K562 (cell line): ENCODE results near the gene B4GALNT3. TPM values are rescaled to one million over a fixed set of nuclear protein-coding genes. Genes with fewer than 3 reads are reported as not detected.

Experiments
- ATAC-seq: fragments of 200-7000 bp; cut with Tn5 transposase; 3 replicates; pipeline ENCODE4 v1.9.1; 2020; ENCODE audit warnings: moderate library complexity
- BruUV-seq: library from RNA; stranded (reverse); fragments of 400-500 nt; replicated peaks from 2 replicates; lab custom pipeline; 2021; lab: Mats Ljungman, UMichigan
- CTCF ChIA-PET: fragments of 300-600 bp; formaldehyde crosslinking; extraction: SDS; loops from one replicate; lab custom pipeline; 2021; ENCODE audit warnings: low intra/inter-chr PET ratio; lab: Yijun Ruan, JAX
- POLR2A ChIA-PET: fragments of 300-600, 350-650 bp; sonication (Branson Sonifier 250); formaldehyde crosslinking; extraction: SDS; loops from one replicate; lab custom pipeline; 2021; ENCODE audit warnings: antibody characterized with exemption, inconsistent platforms; lab: Yijun Ruan, JAX
- DNase-seq, 4 experiments: peaks; one replicate each; pipeline versions ENCODE4 v3.0.0 to v3.0.0-alpha.2; 2011 to 2018; ENCODE audit warnings: low spot score in 3 of 4, mixed read lengths in 3 of 4; ENCODE audit errors: extremely low read depth in 1 of 4
- FAIRE-seq: peaks from 2 replicates; lab custom pipeline; 2011; peaks lifted over from hg19 to GRCh38; lab: Jason Lieb, UNC
- H2AFZ ChIP-seq: 2 replicates; pipeline ENCODE4 v1.6.0; 2011; ENCODE audit warnings: low read depth, low read length, control low read depth, inconsistent platforms
- H3K27ac ChIP-seq: fragments of 200-600 bp; 3 replicates; pipeline ENCODE4 v1.8.0; 2011; ENCODE audit warnings: low read depth, mild to moderate bottlenecking, control low read depth, inconsistent platforms, low read length, moderate library complexity, mixed read lengths; ENCODE audit errors: extremely low read depth
- H3K27me3 ChIP-seq, 2 experiments: fragments of 300-600 bp in 1 of 2; 2 replicates in 1 of 2; 3 replicates in 1 of 2; pipeline versions ENCODE4 v1.6.0 to v1.8.0; 2011; ENCODE audit warnings: inconsistent platforms in 2 of 2, low read length in 2 of 2, mild to moderate bottlenecking in 1 of 2, mixed read lengths in 1 of 2, moderate library complexity in 1 of 2; ENCODE audit not compliant: control insufficient read depth in 2 of 2, insufficient read depth in 2 of 2
- H3K36me3 ChIP-seq: fragments of 300-600 bp; 3 replicates; pipeline ENCODE4 v1.8.0; 2011; ENCODE audit warnings: mild to moderate bottlenecking, low read length, inconsistent platforms; ENCODE audit not compliant: control insufficient read depth, insufficient read depth
- H3K4me1 ChIP-seq, 2 experiments: fragments of 200-600 bp in 1 of 2; replicated peaks in 1 of 2; 2 replicates in 1 of 2; 3 replicates in 1 of 2; pipeline versions ENCODE4 v1.5.1 to v1.8.0; 2011; ENCODE audit warnings: inconsistent platforms in 2 of 2, low read length in 2 of 2, mild to moderate bottlenecking in 1 of 2, mixed read lengths in 1 of 2, moderate library complexity in 1 of 2; ENCODE audit not compliant: control insufficient read depth in 2 of 2, insufficient read depth in 2 of 2
- H3K4me2 ChIP-seq: 2 replicates; pipeline ENCODE4 v1.6.1; 2011; ENCODE audit warnings: low read length, control low read depth, inconsistent platforms, mixed read lengths; ENCODE audit not compliant: insufficient read depth
- H3K4me3 ChIP-seq: fragments of 200-600 bp; sonication (generic), shearing (Covaris generic); 2 replicates; pipeline ENCODE4 v1.5.1; 2016; ENCODE audit warnings: control low read depth, inconsistent platforms
- H3K79me2 ChIP-seq: fragments of 200-600 bp; 3 replicates; pipeline ENCODE4 v1.8.0; 2011; ENCODE audit warnings: low read length, inconsistent platforms; ENCODE audit not compliant: control insufficient read depth, insufficient read depth
- H3K9ac ChIP-seq, 2 experiments: 2 replicates each; pipeline versions ENCODE4 v1.6.0 to v1.6.1; 2011; ENCODE audit warnings: low read depth in 2 of 2, low read length in 2 of 2, control low read depth in 1 of 2, inconsistent platforms in 1 of 2, mild to moderate bottlenecking in 1 of 2, mixed read lengths in 1 of 2; ENCODE audit not compliant: insufficient read depth in 1 of 2
- H3K9me1 ChIP-seq: one replicate; pipeline ENCODE4 v1.6.0; 2011; ENCODE audit warnings: inconsistent platforms, mild to moderate bottlenecking, low read length, moderate library complexity; ENCODE audit not compliant: control insufficient read depth, insufficient read depth
- H3K9me3 ChIP-seq: replicated peaks from 2 replicates; pipeline ENCODE4 v1.5.1; 2011; ENCODE audit warnings: low read depth, low read length, inconsistent platforms; ENCODE audit not compliant: control insufficient read depth, insufficient read depth
- H4K20me1 ChIP-seq: replicated peaks from 2 replicates; pipeline ENCODE4 v1.6.1; 2011; ENCODE audit warnings: low read length, inconsistent platforms, mixed read lengths; ENCODE audit not compliant: control insufficient read depth, insufficient read depth
- CBX3 ChIP-seq, 2 experiments: IDR thresholded peaks; 1 replicate in 1 of 2; 2 replicates in 1 of 2; pipeline ENCODE4 v1.6.1; 2012; ENCODE audit warnings: inconsistent platforms in 2 of 2, low read length in 2 of 2, borderline replicate concordance in 1 of 2, control low read depth in 1 of 2
- CHD1 ChIP-seq: fragments of 200-600 bp; sonication (generic); IDR thresholded peaks from one replicate; pipeline ENCODE4 v1.6.1; 2012; ENCODE audit warnings: mild to moderate bottlenecking, moderate library complexity, low read length, inconsistent platforms
- CTCFL ChIP-seq: IDR thresholded peaks from 2 replicates; pipeline ENCODE4 v1.6.1; 2011; ENCODE audit warnings: borderline replicate concordance, low read depth, mild to moderate bottlenecking, moderate library complexity, low read length; ENCODE audit not compliant: insufficient read depth, poor library complexity, severe bottlenecking
- RREB1 ChIP-seq: fragments of 250-450 bp; sonication (Bioruptor Pico); IDR thresholded peaks from 2 replicates; pipeline ENCODE4 v1.4.0; 2020
- SLC30A9 ChIP-seq: fragments of 250-450 bp; sonication (Bioruptor Pico); IDR thresholded peaks from 2 replicates; pipeline ENCODE4 v1.8.0; 2022; ENCODE audit warnings: mild to moderate bottlenecking, moderate library complexity
- THRAP3 ChIP-seq: fragments of 450-650 bp; IDR thresholded peaks from 2 replicates; pipeline ENCODE4 v1.6.1; 2016; ENCODE audit warnings: mild to moderate bottlenecking, inconsistent platforms, borderline replicate concordance
- ZNF239 ChIP-seq: fragments of 250-450 bp; sonication (Bioruptor Pico); IDR thresholded peaks from 2 replicates; pipeline ENCODE4 v1.4.0; 2020; ENCODE audit warnings: mild to moderate bottlenecking
- WGBS: fragments of 100-300 bp; shearing (Covaris generic); methylation state at CpG from one replicate; pipeline ENCODE4 v1.1.6; 2016; ENCODE audit warnings: low coverage, mixed read lengths; ENCODE audit not compliant: insufficient coverage; ENCODE audit errors: missing lambda C conversion rate; 5-methylcytosine and 5-hydroxymethylcytosine counted together
- in situ Hi-C: fragments of 300-500 bp; cut with MboI; formaldehyde crosslinking; loops from 4 replicates; pipeline ENCODE4 v1.15.0; 2018; ENCODE audit warnings: inconsistent platforms, mixed read lengths
- intact Hi-C: fragments of 100-400 bp; cut with micrococcal nuclease; formaldehyde crosslinking; loops from 2 replicates; pipeline ENCODE4 v1.14.2; 2022
- polyA plus RNA-seq, 8 experiments: library from polyadenylated mRNA; depleted of rRNA in 4 of 8; stranded (reverse) in 5 of 8; unstranded in 3 of 8; fragments of >200 nt; fragmentation: Nextera tagmentation in 2 of 8; fragmentation: Illumina TruSeq in 1 of 8; extraction: Ambion mirVana in 2 of 8; extraction: Trizol in 1 of 8; gene quantifications; 2 replicates each; pipeline versions ENCODE4 v1.2.1 to v1.2.3, GENCODE V29; 2011 to 2014; ENCODE audit warnings: inconsistent platforms in 1 of 8, missing spikeins in 1 of 8
- total RNA-seq, 7 experiments: library from RNA; depleted of rRNA in 6 of 7; stranded (reverse); fragments of >200 nt in 6 of 7; fragmentation: Illumina TruSeq in 2 of 7; extraction: Trizol in 2 of 7; gene quantifications; 2 replicates each; pipeline versions ENCODE4 v1.2.1 to v1.2.3, GENCODE V29; 2011 to 2021; ENCODE audit warnings: low replicate concordance in 1 of 7
- TF ChIP-seq, protein P1 (sequence below): sonication (generic); formaldehyde crosslinking; IDR thresholded peaks from 2 replicates; pipeline ENCODE4 v1.8.1; 2023; ENCODE audit warnings: missing genetic modification reagents, mild to moderate bottlenecking, borderline replicate concordance

B4GALNT3 gene
- total and polyA plus RNA-seq, 9 of the 15 experiments (the other 6 are each of a cell fraction or from before 2014, with no cell fraction given), result 0.04 to 0.36 (median 0.10) TPM; not detected in 6

DNA sequence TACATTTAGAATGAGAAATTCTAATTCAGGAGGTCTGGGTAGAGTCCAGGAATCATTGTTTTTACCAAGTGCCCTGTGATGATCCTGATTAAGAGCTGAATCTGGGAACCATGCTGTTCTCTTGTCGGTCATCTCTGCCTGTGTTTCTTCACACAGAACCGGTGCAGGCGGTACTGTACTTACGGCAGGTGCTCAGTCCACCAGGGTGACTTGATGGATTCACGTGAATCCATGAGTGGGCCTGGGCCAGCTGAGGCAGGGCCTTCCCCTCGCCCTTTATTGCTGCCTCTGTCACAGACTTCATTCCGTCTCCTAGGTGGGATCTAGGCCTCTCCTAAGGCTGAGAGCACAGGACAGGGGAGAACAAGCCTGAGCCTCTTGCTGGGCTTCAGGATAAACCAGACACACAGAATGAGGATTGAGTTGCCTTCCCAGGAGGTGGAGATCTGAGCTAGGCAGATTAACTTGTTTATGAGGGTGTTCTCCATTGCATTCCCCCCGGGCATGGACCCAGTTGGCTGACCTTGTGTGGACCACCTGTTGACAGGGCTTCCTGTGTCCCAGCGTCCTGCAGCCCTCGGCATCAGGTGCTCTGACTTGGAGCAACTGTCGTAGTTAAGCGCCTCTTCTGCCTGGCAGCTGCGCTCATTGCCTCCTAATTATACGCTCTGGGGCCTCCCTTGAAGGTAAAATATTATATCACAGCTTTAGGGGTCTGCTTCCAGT lies 42.1 kb downstream of the B4GALNT3 start:
- WGBS, result under 1% methylated on average over 13 of the region's 14 CpGs
- DNase-seq (no peak), FAIRE-seq (no peak), ATAC-seq (no peak)
- peaks cover 29 to 54% of the 10 kb centered on the region in 2 experiments for H3K27me3 ChIP-seq
- TF ChIP-seq RREB1 (CRISPR knock-in tag), result no peak
- TF ChIP-seq, protein P1, sequence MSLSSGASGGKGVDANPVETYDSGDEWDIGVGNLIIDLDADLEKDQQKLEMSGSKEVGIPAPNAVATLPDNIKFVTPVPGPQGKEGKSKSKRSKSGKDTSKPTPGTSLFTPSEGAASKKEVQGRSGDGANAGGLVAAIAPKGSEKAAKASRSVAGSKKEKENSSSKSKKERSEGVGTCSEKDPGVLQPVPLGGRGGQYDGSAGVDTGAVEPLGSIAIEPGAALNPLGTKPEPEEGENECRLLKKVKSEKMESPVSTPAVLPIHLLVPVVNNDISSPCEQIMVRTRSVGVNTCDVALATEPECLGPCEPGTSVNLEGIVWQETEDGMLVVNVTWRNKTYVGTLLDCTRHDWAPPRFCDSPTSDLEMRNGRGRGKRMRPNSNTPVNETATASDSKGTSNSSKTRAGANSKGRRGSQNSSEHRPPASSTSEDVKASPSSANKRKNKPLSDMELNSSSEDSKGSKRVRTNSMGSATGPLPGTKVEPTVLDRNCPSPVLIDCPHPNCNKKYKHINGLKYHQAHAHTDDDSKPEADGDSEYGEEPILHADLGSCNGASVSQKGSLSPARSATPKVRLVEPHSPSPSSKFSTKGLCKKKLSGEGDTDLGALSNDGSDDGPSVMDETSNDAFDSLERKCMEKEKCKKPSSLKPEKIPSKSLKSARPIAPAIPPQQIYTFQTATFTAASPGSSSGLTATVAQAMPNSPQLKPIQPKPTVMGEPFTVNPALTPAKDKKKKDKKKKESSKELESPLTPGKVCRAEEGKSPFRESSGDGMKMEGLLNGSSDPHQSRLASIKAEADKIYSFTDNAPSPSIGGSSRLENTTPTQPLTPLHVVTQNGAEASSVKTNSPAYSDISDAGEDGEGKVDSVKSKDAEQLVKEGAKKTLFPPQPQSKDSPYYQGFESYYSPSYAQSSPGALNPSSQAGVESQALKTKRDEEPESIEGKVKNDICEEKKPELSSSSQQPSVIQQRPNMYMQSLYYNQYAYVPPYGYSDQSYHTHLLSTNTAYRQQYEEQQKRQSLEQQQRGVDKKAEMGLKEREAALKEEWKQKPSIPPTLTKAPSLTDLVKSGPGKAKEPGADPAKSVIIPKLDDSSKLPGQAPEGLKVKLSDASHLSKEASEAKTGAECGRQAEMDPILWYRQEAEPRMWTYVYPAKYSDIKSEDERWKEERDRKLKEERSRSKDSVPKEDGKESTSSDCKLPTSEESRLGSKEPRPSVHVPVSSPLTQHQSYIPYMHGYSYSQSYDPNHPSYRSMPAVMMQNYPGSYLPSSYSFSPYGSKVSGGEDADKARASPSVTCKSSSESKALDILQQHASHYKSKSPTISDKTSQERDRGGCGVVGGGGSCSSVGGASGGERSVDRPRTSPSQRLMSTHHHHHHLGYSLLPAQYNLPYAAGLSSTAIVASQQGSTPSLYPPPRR (CRISPR knock-in tag), result no peak
- TF ChIP-seq SLC30A9 (CRISPR knock-in tag), result no peak
- no peak for TF ChIP-seq THRAP3
- TF ChIP-seq ZNF239 (CRISPR knock-in tag), result no peak
- TF ChIP-seq CTCFL, result no peak
- TF ChIP-seq CBX3 (IDR thresholded peaks at IDR 0.05; ENCODE audit: borderline replicate concordance in 1 of 2, low read length in 2 of 2), result no peak
- TF ChIP-seq CHD1, result no peak
- CTCF ChIA-PET, result no interaction called here
- H3K27ac ChIP-seq, result no peak overlapping the region
- no peak overlapping the region for H3K4me2 ChIP-seq
- H3K9me3 ChIP-seq, result no peaks in the 10 kb centered on the region
- H3K79me2 ChIP-seq, result no peaks in the 10 kb centered on the region
- intact Hi-C loops, result no loop called here
- no peak overlapping the region for H3K4me3 ChIP-seq
- in situ Hi-C loops, result no loop called here
- POLR2A ChIA-PET, result no interaction called here
- H4K20me1 ChIP-seq, result peaks cover 4% of the 10 kb centered on the region; the same call in 1 of the 2 replicates
- BruUV-seq, result no TSS peak
- H3K4me1 ChIP-seq, result no peaks in the 10 kb centered on the region
- no peaks in the 10 kb centered on the region for H3K36me3 ChIP-seq
- H3K9ac ChIP-seq, result no peak overlapping the region
- no peaks in the 10 kb centered on the region for H3K9me1 ChIP-seq
- H2AFZ ChIP-seq, result no peak overlapping the region
